ENCODE data around the gene HMGCL.

HMGCL gene

DNA sequence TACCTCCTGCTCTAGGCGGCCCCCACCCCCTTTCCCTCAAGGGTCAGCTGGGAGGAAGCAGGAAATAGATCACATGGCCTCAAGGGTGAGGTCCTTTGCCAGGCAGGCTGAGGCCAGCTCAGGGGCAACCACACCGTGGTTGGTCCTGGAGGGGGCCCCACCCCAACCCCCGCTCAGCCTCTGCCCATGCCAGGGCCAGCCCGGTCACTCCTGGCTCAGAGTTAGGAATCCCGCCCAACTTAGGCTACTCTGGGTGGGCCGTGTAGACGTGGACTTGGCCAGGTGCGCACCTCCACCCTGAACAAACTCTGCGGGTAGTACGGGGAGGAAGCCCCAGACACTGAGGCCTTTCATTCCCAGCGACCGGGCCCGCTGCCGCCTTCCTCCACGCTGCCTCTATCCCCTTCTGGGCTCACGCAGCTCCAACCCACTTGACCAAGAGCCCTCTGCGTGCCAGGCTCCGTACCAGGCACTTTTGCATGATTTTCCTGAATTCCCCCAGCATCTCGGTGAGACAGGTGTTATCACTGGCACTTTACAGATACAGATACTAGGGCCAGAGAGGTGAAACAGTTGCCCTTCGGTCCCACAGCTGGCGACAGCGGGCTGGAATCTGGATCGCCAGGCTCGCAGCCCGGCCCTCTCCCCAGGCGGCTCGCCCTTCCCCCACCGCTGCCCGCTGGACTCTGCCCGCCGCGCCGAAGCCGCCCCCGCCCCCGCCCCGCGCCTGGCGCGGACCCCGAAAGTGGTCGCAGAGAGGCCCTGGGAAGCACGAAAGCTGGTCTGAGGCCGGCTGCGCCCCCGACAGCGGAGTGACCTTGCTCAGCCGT is 25.4 kb downstream of the HMGCL start:
- Histone ChIP-seq H3K4me3 (ENCODE audit: low read length, poor library complexity, severe bottlenecking) (peak overlapping the region; percentile 96), H3K36me3 (ENCODE audit: insufficient read depth, low read length) (peaks cover 11% of the 10 kb centered on the region; the same call in 1 of the 2 replicates), H3F3A (ENCODE audit: low read depth) (no peaks in the 10 kb centered on the region), H3K4me2 (ENCODE audit: low read depth, low read length, poor library complexity, severe bottlenecking) (peak overlapping the region; percentile 98), H3K27me3 (ENCODE audit: insufficient read depth, low read length, poor library complexity, severe bottlenecking) (no peaks in the 10 kb centered on the region), H4K20me1 (ENCODE audit: insufficient read depth, low read length, poor library complexity, severe bottlenecking) (peaks cover 12% of the 10 kb centered on the region), H3K9me3 (ENCODE audit: insufficient read depth, low read depth, low read length) (no peaks in the 10 kb centered on the region), H3K9ac (ENCODE audit: low read depth, low read length, poor library complexity, severe bottlenecking) (peak overlapping the region; percentile 97), H3K9me2 (replicated peaks; ENCODE audit: low read depth, low read length) (no peaks in the 10 kb centered on the region), H3K79me2 (ENCODE audit: insufficient read depth, low read length) (no peaks in the 10 kb centered on the region; the same call in 1 of the 2 replicates), H3K4me1 (ENCODE audit: insufficient read depth, low read length, poor library complexity, severe bottlenecking) (peaks cover 15% of the 10 kb centered on the region), H2AFZ (ENCODE audit: low read length) (peak overlapping the region; percentile 80)
- TF ChIP-seq, protein P1, sequence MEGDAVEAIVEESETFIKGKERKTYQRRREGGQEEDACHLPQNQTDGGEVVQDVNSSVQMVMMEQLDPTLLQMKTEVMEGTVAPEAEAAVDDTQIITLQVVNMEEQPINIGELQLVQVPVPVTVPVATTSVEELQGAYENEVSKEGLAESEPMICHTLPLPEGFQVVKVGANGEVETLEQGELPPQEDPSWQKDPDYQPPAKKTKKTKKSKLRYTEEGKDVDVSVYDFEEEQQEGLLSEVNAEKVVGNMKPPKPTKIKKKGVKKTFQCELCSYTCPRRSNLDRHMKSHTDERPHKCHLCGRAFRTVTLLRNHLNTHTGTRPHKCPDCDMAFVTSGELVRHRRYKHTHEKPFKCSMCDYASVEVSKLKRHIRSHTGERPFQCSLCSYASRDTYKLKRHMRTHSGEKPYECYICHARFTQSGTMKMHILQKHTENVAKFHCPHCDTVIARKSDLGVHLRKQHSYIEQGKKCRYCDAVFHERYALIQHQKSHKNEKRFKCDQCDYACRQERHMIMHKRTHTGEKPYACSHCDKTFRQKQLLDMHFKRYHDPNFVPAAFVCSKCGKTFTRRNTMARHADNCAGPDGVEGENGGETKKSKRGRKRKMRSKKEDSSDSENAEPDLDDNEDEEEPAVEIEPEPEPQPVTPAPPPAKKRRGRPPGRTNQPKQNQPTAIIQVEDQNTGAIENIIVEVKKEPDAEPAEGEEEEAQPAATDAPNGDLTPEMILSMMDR (conservative IDR thresholded peaks at IDR 0.05; ENCODE audit: low read length), result no peak

DNA sequence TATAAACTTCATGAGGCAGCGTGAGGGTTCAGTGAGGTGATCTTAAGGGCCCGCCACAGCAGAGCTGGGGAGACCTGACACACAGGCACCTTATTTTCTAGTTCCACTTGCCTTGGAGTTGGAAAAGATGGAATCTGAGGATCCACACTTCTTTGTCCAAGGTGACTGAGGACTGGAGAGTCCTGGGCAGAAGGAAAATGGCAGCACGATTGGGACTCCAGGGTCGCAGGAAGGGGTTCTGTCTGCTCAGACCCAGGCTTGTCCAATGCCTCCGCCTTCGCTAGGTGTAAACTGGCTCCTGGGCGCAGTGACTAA is 26.0 kb downstream of the HMGCL start:
- H2AFZ ChIP-seq (ENCODE audit: low read length), result no peak overlapping the region
- H3K9me3 ChIP-seq (ENCODE audit: insufficient read depth, low read depth, low read length), result no peaks in the 10 kb centered on the region
- peaks cover 12% of the 10 kb centered on the region for H4K20me1 ChIP-seq (ENCODE audit: insufficient read depth, low read length, poor library complexity, severe bottlenecking)
- H3K27me3 ChIP-seq (ENCODE audit: insufficient read depth, low read length, poor library complexity, severe bottlenecking), result no peaks in the 10 kb centered on the region
- peaks cover 15% of the 10 kb centered on the region; the same call in 1 of the 2 replicates for H3K36me3 ChIP-seq (ENCODE audit: insufficient read depth, low read length)
- H3K4me1 ChIP-seq (ENCODE audit: insufficient read depth, low read length, poor library complexity, severe bottlenecking), result peaks cover 15% of the 10 kb centered on the region
- H3K79me2 ChIP-seq (ENCODE audit: insufficient read depth, low read length), result no peaks in the 10 kb centered on the region; the same call in 1 of the 2 replicates
- no peaks in the 10 kb centered on the region for H3F3A ChIP-seq (ENCODE audit: low read depth)
- TF ChIP-seq, protein P1 (conservative IDR thresholded peaks at IDR 0.05; ENCODE audit: low read length), result no peak
- TF ChIP-seq EZH2phosphoT487 (IDR thresholded peaks at IDR 0.05; ENCODE audit: borderline replicate concordance), result no peak
- H3K9me2 ChIP-seq (replicated peaks; ENCODE audit: low read depth, low read length), result no peaks in the 10 kb centered on the region
- peak overlapping the region; percentile 98 for H3K4me2 ChIP-seq (ENCODE audit: low read depth, low read length, poor library complexity, severe bottlenecking)
- H3K4me3 ChIP-seq (ENCODE audit: low read length, poor library complexity, severe bottlenecking), result peak overlapping the region; percentile 96
- H3K9ac ChIP-seq (ENCODE audit: low read depth, low read length, poor library complexity, severe bottlenecking), result peak overlapping the region; percentile 97

DNA sequence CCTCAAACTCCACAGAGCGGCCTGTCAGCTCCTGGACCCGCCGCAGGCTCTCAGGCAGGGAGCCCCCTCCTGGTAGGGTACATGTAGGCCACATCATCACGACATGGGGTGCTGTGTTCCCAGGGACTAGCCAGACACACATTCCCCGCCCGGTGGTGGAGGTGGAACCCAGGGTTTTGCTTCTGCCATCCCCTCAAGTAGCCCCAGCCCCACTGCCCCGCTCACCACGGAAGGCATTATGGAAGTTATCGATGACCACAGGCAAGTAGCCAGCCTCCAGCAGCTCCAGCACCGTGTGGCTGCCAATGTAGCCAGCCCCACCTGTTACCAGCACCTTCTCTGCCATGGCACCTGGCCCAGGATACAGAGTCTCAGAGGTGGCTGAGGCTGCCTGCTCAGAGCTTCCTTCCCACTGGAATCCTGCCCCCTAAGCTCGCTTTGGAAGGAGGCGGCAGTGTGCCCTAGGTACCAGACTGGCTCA is 26.5 kb downstream of the HMGCL start:
- H3K9ac ChIP-seq (ENCODE audit: low read depth, low read length, poor library complexity, severe bottlenecking), result no peak overlapping the region

More for the DNA sequence above, 26.5 kb downstream of the HMGCL start:
- Histone ChIP-seq H3K36me3 (ENCODE audit: insufficient read depth, low read length) (peaks cover 16% of the 10 kb centered on the region; the same call in 1 of the 2 replicates), H3K4me1 (ENCODE audit: insufficient read depth, low read length, poor library complexity, severe bottlenecking) (peaks cover 15% of the 10 kb centered on the region), H4K20me1 (ENCODE audit: insufficient read depth, low read length, poor library complexity, severe bottlenecking) (peaks cover 12% of the 10 kb centered on the region), H3K4me3 (ENCODE audit: low read length, poor library complexity, severe bottlenecking) (peak overlapping the region; percentile 96), H2AFZ (ENCODE audit: low read length) (no peak overlapping the region), H3K27me3 (ENCODE audit: insufficient read depth, low read length, poor library complexity, severe bottlenecking) (no peaks in the 10 kb centered on the region), H3K4me2 (ENCODE audit: low read depth, low read length, poor library complexity, severe bottlenecking) (peak overlapping the region; percentile 98), H3K9me3 (ENCODE audit: insufficient read depth, low read depth, low read length) (no peaks in the 10 kb centered on the region), H3K79me2 (ENCODE audit: insufficient read depth, low read length) (peaks cover under 1% of the 10 kb centered on the region; the same call in 1 of the 2 replicates), H3K9me2 (replicated peaks; ENCODE audit: low read depth, low read length) (no peaks in the 10 kb centered on the region), H3F3A (ENCODE audit: low read depth) (no peaks in the 10 kb centered on the region)
- TF ChIP-seq, protein P1 (conservative IDR thresholded peaks at IDR 0.05; ENCODE audit: low read length), result peak; percentile 34; the same call in 1 of the 2 replicates
- TF ChIP-seq EZH2phosphoT487 (IDR thresholded peaks at IDR 0.05; ENCODE audit: borderline replicate concordance), result no peak
